OCI-LY1 (cell line): Measurements from ENCODE around the gene JCAD.

ENCODE experiments used
- CTCF ChIP-seq: fragments of 200-600 bp; sonication (generic), shearing (Covaris generic); IDR thresholded peaks from 2 replicates; pipeline ENCODE4 v1.5.1; 2017; ENCODE audit warnings: mild to moderate bottlenecking, antibody characterized with exemption, low read length, moderate library complexity, mixed read lengths
- EZH2 ChIP-seq: fragments of 200-600 bp; sonication (generic), shearing (Covaris generic); IDR thresholded peaks from 2 replicates; pipeline ENCODE4 v1.8.0; 2017; ENCODE audit warnings: borderline replicate concordance, mixed run types, mild to moderate bottlenecking, antibody characterized with exemption, low read length, moderate library complexity, mixed read lengths

GRCh38 chr10:29968585-29968984, 90.8 kb downstream of the JCAD start:
- TF ChIP-seq CTCF: no peak
- TF ChIP-seq EZH2: no peak
